CD4-positive, alpha-beta T cell (primary cell): ENCODE data around the gene FOXD2. TPM values are rescaled to one million over a fixed set of nuclear protein-coding genes. Genes with fewer than 3 reads are reported as not detected.

Source experiments
- ATAC-seq: fragments of 200-7000 bp; cut with Tn5 transposase; one replicate; pipeline ENCODE4 v1.10.0; 2022; ENCODE audit warnings: mild to moderate bottlenecking; ENCODE audit not compliant: poor library complexity
- CTCF ChIA-PET: fragments of 350-600 bp; sonication (Branson Sonifier 250); formaldehyde crosslinking; loops from one replicate; lab custom pipeline; 2021; ENCODE audit warnings: antibody characterized with exemption, inconsistent platforms; lab: Charles Lee
- POLR2A ChIA-PET: fragments of 350-600 bp; sonication (Branson Sonifier 250); formaldehyde crosslinking; loops from one replicate; lab custom pipeline; 2021; ENCODE audit warnings: antibody characterized with exemption, inconsistent platforms; lab: Charles Lee
- DNase-seq, 14 experiments: peaks; one replicate each; pipeline ENCODE4 v3.0.0-alpha.2; 2013 to 2020; ENCODE audit warnings: mixed read lengths in 2 of 14
- H3K27ac ChIP-seq, 2 donors: one replicate each; pipeline versions ENCODE4 v1.5.1 to v1.7.0; 2013; ENCODE audit warnings: low read length in 2 of 2, low read depth in 1 of 2, mild to moderate bottlenecking in 1 of 2
- H3K27me3 ChIP-seq, 2 experiments: 1 replicate in 1 of 2; 2 replicates in 1 of 2; pipeline versions ENCODE4 v1.6.1 to v1.7.0; 2013; ENCODE audit warnings: low read length in 2 of 2, control low read depth in 1 of 2, mild to moderate bottlenecking in 1 of 2, moderate library complexity in 1 of 2; ENCODE audit not compliant: insufficient read depth in 2 of 2, control insufficient read depth in 1 of 2
- H3K36me3 ChIP-seq: one replicate; pipeline ENCODE4 v1.6.1; 2013; ENCODE audit warnings: low read length, control low read depth; ENCODE audit not compliant: insufficient read depth
- H3K4me1 ChIP-seq: one replicate; pipeline ENCODE4 v1.6.1; 2013; ENCODE audit warnings: low read length, control low read depth; ENCODE audit not compliant: insufficient read depth
- H3K4me3 ChIP-seq: one replicate; pipeline ENCODE4 v1.5.1; 2013; ENCODE audit warnings: mild to moderate bottlenecking, low read length, moderate library complexity
- H3K9me3 ChIP-seq, 2 experiments: 1 replicate in 1 of 2; 2 replicates in 1 of 2; pipeline versions ENCODE4 v1.6.1 to v1.7.0; 2013; ENCODE audit warnings: low read length in 2 of 2, mild to moderate bottlenecking in 2 of 2, control low read depth in 1 of 2, moderate library complexity in 1 of 2; ENCODE audit not compliant: control insufficient read depth in 1 of 2, insufficient read depth in 1 of 2
- H3K27ac Mint-ChIP-seq: one replicate; pipeline ENCODE4 v1.8.0; 2020; ENCODE audit warnings: mixed read lengths
- H3K27me3 Mint-ChIP-seq: one replicate; pipeline ENCODE4 v1.8.0; 2021; ENCODE audit warnings: mixed read lengths
- H3K36me3 Mint-ChIP-seq: one replicate; pipeline ENCODE4 v1.8.0; 2021; ENCODE audit warnings: low read depth, mixed read lengths
- H3K4me1 Mint-ChIP-seq: one replicate; pipeline ENCODE4 v1.8.0; 2021; ENCODE audit warnings: low read depth, mixed read lengths
- H3K4me3 Mint-ChIP-seq: one replicate; pipeline ENCODE4 v1.8.0; 2020; ENCODE audit warnings: mild to moderate bottlenecking, mixed read lengths
- H3K9me3 Mint-ChIP-seq: one replicate; pipeline ENCODE4 v1.8.0; 2020; ENCODE audit warnings: mixed read lengths
- intact Hi-C, 2 experiments: fragments of 100-400 bp; cut with DNase I in 1 of 2; cut with micrococcal nuclease in 1 of 2; formaldehyde crosslinking; loops; one replicate each; pipeline versions ENCODE4 v1.15.1 to v1.9.0; 2023 to 2025; cut with DNase I, micrococcal nuclease
- total RNA-seq, 174 experiments: library from RNA in 2 of 174; stranded (reverse) in 2 of 174; gene quantifications; one replicate each; pipeline ENCODE4 v1.2.3 and lab custom pipeline; 2021 to 2026
- TF ChIP-seq, protein P1 (sequence below): fragments of 200-600 bp; IDR thresholded peaks from one replicate; pipeline ENCODE4 v1.8.0; 2022; ENCODE audit warnings: antibody characterized with exemption, mild to moderate bottlenecking

Gene FOXD2
- total RNA-seq, 2 experiments from 2014 or later, result 0.22 to 0.34 TPM

DNA sequence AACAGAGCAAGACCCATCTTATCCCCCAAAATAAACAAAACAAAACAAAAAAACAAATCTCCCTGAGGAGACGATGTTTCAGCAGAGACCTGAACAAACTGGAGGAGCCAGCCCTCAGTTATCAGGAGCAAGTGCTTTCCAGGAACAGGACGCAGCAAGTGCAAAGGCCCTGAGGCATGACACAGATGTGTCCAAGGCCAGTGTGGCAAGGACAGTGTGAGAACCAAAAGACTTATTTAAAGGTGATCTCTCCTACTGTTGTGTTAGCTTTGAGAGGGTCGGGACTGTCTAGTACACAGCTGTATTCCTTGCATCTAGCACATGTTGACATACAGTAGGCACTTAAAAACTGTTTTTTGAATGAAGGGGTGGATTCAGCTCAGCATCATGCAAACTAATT is 48.0 kb downstream of the FOXD2 start:
- TF ChIP-seq, protein P1, sequence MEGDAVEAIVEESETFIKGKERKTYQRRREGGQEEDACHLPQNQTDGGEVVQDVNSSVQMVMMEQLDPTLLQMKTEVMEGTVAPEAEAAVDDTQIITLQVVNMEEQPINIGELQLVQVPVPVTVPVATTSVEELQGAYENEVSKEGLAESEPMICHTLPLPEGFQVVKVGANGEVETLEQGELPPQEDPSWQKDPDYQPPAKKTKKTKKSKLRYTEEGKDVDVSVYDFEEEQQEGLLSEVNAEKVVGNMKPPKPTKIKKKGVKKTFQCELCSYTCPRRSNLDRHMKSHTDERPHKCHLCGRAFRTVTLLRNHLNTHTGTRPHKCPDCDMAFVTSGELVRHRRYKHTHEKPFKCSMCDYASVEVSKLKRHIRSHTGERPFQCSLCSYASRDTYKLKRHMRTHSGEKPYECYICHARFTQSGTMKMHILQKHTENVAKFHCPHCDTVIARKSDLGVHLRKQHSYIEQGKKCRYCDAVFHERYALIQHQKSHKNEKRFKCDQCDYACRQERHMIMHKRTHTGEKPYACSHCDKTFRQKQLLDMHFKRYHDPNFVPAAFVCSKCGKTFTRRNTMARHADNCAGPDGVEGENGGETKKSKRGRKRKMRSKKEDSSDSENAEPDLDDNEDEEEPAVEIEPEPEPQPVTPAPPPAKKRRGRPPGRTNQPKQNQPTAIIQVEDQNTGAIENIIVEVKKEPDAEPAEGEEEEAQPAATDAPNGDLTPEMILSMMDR, result no peak
- Histone ChIP-seq H3K27ac (no peak overlapping the region), H3K4me1 (no peaks in the 10 kb centered on the region), H3K9me3 (no peaks in the 10 kb centered on the region), H3K36me3 (no peaks in the 10 kb centered on the region), H3K27me3 (peaks cover 4 to 11% of the 10 kb centered on the region in 2 experiments), H3K4me3 (no peak overlapping the region)
- ChIA-PET POLR2A (no interaction called here), CTCF (no interaction called here)
- DNase-seq, result no peak
- no peaks in the 10 kb centered on the region for H3K36me3 Mint-ChIP-seq
- peaks cover 6% of the 10 kb centered on the region for H3K27me3 Mint-ChIP-seq
- intact Hi-C loops, result no loop called here
- no peaks in the 10 kb centered on the region for H3K4me1 Mint-ChIP-seq
- H3K27ac Mint-ChIP-seq, result no peak overlapping the region
- ATAC-seq, result no peak
- H3K9me3 Mint-ChIP-seq, result no peaks in the 10 kb centered on the region
- H3K4me3 Mint-ChIP-seq, result no peak overlapping the region

DNA sequence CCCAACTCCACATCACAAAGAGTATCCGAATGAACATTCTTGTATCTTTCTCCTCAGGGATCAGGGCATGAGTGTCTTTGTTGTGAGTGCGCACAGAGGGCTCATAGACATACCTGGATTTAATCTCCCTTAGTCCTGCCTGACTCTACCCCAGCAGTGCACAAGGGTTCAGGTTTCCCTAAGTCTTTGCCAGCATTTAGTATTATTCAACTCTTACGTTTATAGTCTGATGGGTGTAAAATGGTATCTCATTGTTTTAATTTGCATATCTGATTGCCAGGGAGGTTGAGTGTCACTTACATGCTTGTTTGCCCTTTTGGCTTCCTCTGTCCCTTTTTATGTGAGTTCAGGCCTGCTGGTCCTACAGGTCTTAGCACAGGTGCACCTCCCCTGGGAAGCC is 49.5 kb downstream of the FOXD2 start:
- TF ChIP-seq, protein P1, result no peak
- H3K4me3 ChIP-seq, result no peak overlapping the region
- H3K4me3 Mint-ChIP-seq, result no peak overlapping the region
- DNase-seq (no peak), ATAC-seq (no peak)
- H3K27me3 Mint-ChIP-seq, result peaks cover 15% of the 10 kb centered on the region
- no peak overlapping the region for H3K27ac ChIP-seq
- H3K27me3 ChIP-seq, result peaks cover 6 to 11% of the 10 kb centered on the region in 2 experiments
- H3K4me1 ChIP-seq, result no peaks in the 10 kb centered on the region
- intact Hi-C loops, result no loop called here
- H3K27ac Mint-ChIP-seq, result no peak overlapping the region
- no peaks in the 10 kb centered on the region for H3K9me3 ChIP-seq
- ChIA-PET POLR2A (no interaction called here), CTCF (no interaction called here)
- H3K4me1 Mint-ChIP-seq, result no peaks in the 10 kb centered on the region
- no peaks in the 10 kb centered on the region for H3K36me3 Mint-ChIP-seq
- no peaks in the 10 kb centered on the region for H3K36me3 ChIP-seq
- H3K9me3 Mint-ChIP-seq, result no peaks in the 10 kb centered on the region

DNA sequence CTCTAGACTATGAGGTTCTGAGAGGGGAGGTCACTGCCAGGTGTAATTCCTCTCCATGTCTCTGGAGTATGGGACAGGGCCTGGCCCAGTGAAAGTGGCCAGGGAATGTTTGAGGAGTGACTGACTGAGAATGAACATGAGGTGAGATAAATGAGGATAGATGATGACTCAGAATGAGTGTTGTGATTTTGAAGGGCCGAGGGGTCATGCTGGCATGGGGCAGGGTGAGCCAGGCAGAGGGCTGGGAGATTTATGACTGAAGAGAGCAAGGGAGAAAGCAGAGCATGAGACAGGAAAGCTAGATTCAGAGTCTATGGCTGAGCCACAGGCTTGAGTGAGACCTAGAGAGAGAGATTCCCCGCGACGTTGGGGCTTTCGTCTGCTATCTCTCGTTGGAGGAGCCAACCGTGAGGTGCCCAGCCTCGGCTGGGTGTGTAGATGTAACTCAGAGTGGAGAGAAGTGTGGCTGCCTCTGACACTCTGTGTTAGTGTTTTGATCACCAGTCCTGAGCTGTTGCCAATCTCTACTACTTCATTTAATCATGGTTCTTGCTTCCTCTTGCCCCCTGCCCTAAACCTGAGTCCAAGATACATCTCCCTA is 50.1 kb downstream of the FOXD2 start:
- H3K27ac Mint-ChIP-seq, result no peak overlapping the region
- no peaks in the 10 kb centered on the region for H3K9me3 ChIP-seq
- H3K4me1 Mint-ChIP-seq, result no peaks in the 10 kb centered on the region
- CTCF ChIA-PET, result no interaction called here
- H3K4me1 ChIP-seq, result no peaks in the 10 kb centered on the region
- peaks cover 21% of the 10 kb centered on the region for H3K27me3 Mint-ChIP-seq
- DNase-seq, result no peak
- H3K36me3 Mint-ChIP-seq, result no peaks in the 10 kb centered on the region
- ATAC-seq, result no peak
- no peaks in the 10 kb centered on the region for H3K36me3 ChIP-seq
- H3K4me3 ChIP-seq, result no peak overlapping the region
- no peak overlapping the region for H3K27ac ChIP-seq
- H3K9me3 Mint-ChIP-seq, result no peaks in the 10 kb centered on the region
- no peak overlapping the region for H3K4me3 Mint-ChIP-seq
- peaks cover 6 to 11% of the 10 kb centered on the region in 2 experiments for H3K27me3 ChIP-seq
- intact Hi-C loops, result no loop called here
- POLR2A ChIA-PET, result no interaction called here
- TF ChIP-seq, protein P1, result no peak

Other genes with a start within 250 kb of the FOXD2 start
- not detected for gene PDZK1IP1, start 248.0 kb upstream of the FOXD2 start, total RNA-seq
- gene TAL1, start 205.8 kb upstream of the FOXD2 start, total RNA-seq, result not detected
- 1 to 10 TPM; 1.7 to 2.1 TPM for gene STIL, start 123.9 kb upstream of the FOXD2 start, total RNA-seq
- 100 to 1,000 TPM; 112 TPM for gene CMPK1, start 104.3 kb upstream of the FOXD2 start, total RNA-seq
- not detected for gene FOXE3, start 21.8 kb upstream of the FOXD2 start, total RNA-seq